ENCODE results near the gene NLGN2.
A peak's percentile ranks its signal among the peaks of the same experiment; 100 is the strongest.

Gene NLGN2

GRCh38 chr17:7370853-7371252 is 36.8 kb upstream of the NLGN2 start:
- TF ChIP-seq CTCF (IDR thresholded peaks at IDR 0.05; ENCODE audit: control insufficient read depth, extremely low read depth, insufficient read depth) = no peak
- no peak overlapping the region for H3K4me3 ChIP-seq (ENCODE audit: low read depth, low read length)
- DNase-seq (ENCODE audit: low read depth) = no peak

- no peak overlapping the region for H3K4me3 ChIP-seq (ENCODE audit: low read depth, low read length)
- no peak for TF ChIP-seq CTCF (IDR thresholded peaks at IDR 0.05; ENCODE audit: control insufficient read depth, extremely low read depth, insufficient read depth)
- DNase-seq (ENCODE audit: low read depth) = no peak
These were observed 33.3 kb upstream of the NLGN2 start for GRCh38 chr17:7374353-7374752.

- H3K4me3 ChIP-seq (ENCODE audit: low read depth, low read length) = no peak overlapping the region
- no peak for TF ChIP-seq CTCF (IDR thresholded peaks at IDR 0.05; ENCODE audit: control insufficient read depth, extremely low read depth, insufficient read depth)
- no peak for DNase-seq (ENCODE audit: low read depth)
These were observed 28.5 kb upstream of the NLGN2 start for GRCh38 chr17:7379134-7379533.

GRCh38 chr17:7380321-7380720 is 27.3 kb upstream of the NLGN2 start:
- TF ChIP-seq CTCF (IDR thresholded peaks at IDR 0.05; ENCODE audit: control insufficient read depth, extremely low read depth, insufficient read depth) = no peak
- peak overlapping the region; percentile 62 for H3K4me3 ChIP-seq (ENCODE audit: low read depth, low read length)
- DNase-seq (ENCODE audit: low read depth) = peak; percentile 67

- no peak for DNase-seq (ENCODE audit: low read depth)
- TF ChIP-seq CTCF (IDR thresholded peaks at IDR 0.05; ENCODE audit: control insufficient read depth, extremely low read depth, insufficient read depth) = no peak
- H3K4me3 ChIP-seq (ENCODE audit: low read depth, low read length) = peak within 1 kb of the TSS; percentile 62
These were observed 26.6 kb upstream of the NLGN2 start, which contains the start of gene TNK1 for GRCh38 chr17:7380855-7381683. TNK1 (plus strand) TSS chr17:7381089; CDS start chr17:7382927, 1,838 bp downstream.

GRCh38 chr17:7382901-7383300 is 24.7 kb upstream of the NLGN2 start:
- no peak for TF ChIP-seq CTCF (IDR thresholded peaks at IDR 0.05; ENCODE audit: control insufficient read depth, extremely low read depth, insufficient read depth)
- DNase-seq (ENCODE audit: low read depth) = no peak
- no peak overlapping the region for H3K4me3 ChIP-seq (ENCODE audit: low read depth, low read length)

- no peak for DNase-seq (ENCODE audit: low read depth)
- H3K4me3 ChIP-seq (ENCODE audit: low read depth, low read length) = no peak overlapping the region
- TF ChIP-seq CTCF (IDR thresholded peaks at IDR 0.05; ENCODE audit: control insufficient read depth, extremely low read depth, insufficient read depth) = no peak
These were observed 24.3 kb upstream of the NLGN2 start for GRCh38 chr17:7383371-7383741.
